HepG2 (cell line): ENCODE results near the gene DUSP16. TPM values are rescaled to one million over a fixed set of nuclear protein-coding genes. Genes with fewer than 3 reads are reported as not detected.
A peak's percentile ranks its signal among the peaks of the same experiment; 100 is the strongest.

Source experiments
- ATAC-seq: fragments of 200-7000 bp; cut with Tn5 transposase; 3 replicates; pipeline ENCODE4 v1.9.1; 2020; ENCODE audit warnings: mild to moderate bottlenecking, moderate library complexity
- Bru-seq: library from RNA; stranded (reverse); fragments of 400-500 nt; gene quantifications from one replicate; lab custom pipeline; 2021; lab: Mats Ljungman, UMichigan
- BruChase-seq, 2 experiments: library from RNA; stranded (reverse); fragments of 400-500 nt; gene quantifications; one replicate each; lab custom pipeline; 2021; lab: Mats Ljungman, UMichigan
- BruUV-seq: library from RNA; stranded (reverse); fragments of 400-500 nt; replicated peaks from 2 replicates; lab custom pipeline; 2021; lab: Mats Ljungman, UMichigan
- CTCF ChIA-PET: fragments of 300-600 bp; formaldehyde crosslinking; extraction: SDS; loops from one replicate; lab custom pipeline; 2021; ENCODE audit warnings: low total read pairs, inconsistent platforms, low intra/inter-chr PET ratio; lab: Yijun Ruan, JAX
- POLR2A ChIA-PET: fragments of 350-600 bp; sonication (Branson Sonifier 250); formaldehyde crosslinking; loops from one replicate; lab custom pipeline; 2020; ENCODE audit warnings: antibody characterized with exemption, inconsistent platforms; lab: Yijun Ruan, JAX
- DNase-seq: peaks from one replicate; pipeline ENCODE4 v3.0.0-alpha.2; 2015; ENCODE audit warnings: low spot score
- FAIRE-seq: peaks from 3 replicates; lab custom pipeline; 2011; peaks lifted over from hg19 to GRCh38; lab: Jason Lieb, UNC
- H2AFZ ChIP-seq: one replicate; pipeline ENCODE4 v1.6.1; 2011; ENCODE audit warnings: low read length, inconsistent platforms
- H3K27ac ChIP-seq: fragments of 300-600 bp; 3 replicates; pipeline ENCODE4 v1.8.0; 2011; ENCODE audit warnings: mixed run types, mild to moderate bottlenecking, mixed read lengths, low read length, inconsistent platforms; ENCODE audit not compliant: insufficient read depth; ENCODE audit errors: extremely low read length
- H3K27me3 ChIP-seq, 2 experiments: fragments of 200-600 bp in 1 of 2; 2 replicates in 1 of 2; 3 replicates in 1 of 2; pipeline versions ENCODE4 v1.6.0 to v1.8.0; 2011; ENCODE audit warnings: low read length in 2 of 2, mild to moderate bottlenecking in 2 of 2, moderate library complexity in 2 of 2, inconsistent platforms in 1 of 2; ENCODE audit not compliant: insufficient read depth in 2 of 2, control insufficient read depth in 1 of 2
- H3K36me3 ChIP-seq, 2 experiments: fragments of 200-600 bp in 1 of 2; replicated peaks in 1 of 2; 2 replicates in 1 of 2; 3 replicates in 1 of 2; pipeline versions ENCODE4 v1.5.1 to v1.8.0; 2011; ENCODE audit warnings: low read length in 2 of 2, inconsistent platforms in 1 of 2; ENCODE audit not compliant: insufficient read depth in 2 of 2, control insufficient read depth in 1 of 2
- H3K4me1 ChIP-seq: 2 replicates; pipeline ENCODE4 v1.5.1; 2012; ENCODE audit warnings: low read length, inconsistent platforms; ENCODE audit not compliant: insufficient read depth
- H3K4me2 ChIP-seq: 2 replicates; pipeline ENCODE4 v1.6.0; 2011; ENCODE audit warnings: low read depth, low read length, inconsistent platforms
- H3K4me3 ChIP-seq, 3 experiments: fragments of 200-600 bp in 1 of 3; sonication (generic), shearing (Covaris generic) in 1 of 3; replicated peaks in 1 of 3; 2 replicates each; pipeline ENCODE4 v1.5.1; 2011 to 2016; ENCODE audit warnings: low read length in 3 of 3, inconsistent platforms in 2 of 3, low read depth in 2 of 3, mild to moderate bottlenecking in 2 of 3, control low read depth in 1 of 3, mixed read lengths in 1 of 3; ENCODE audit not compliant: insufficient read depth in 1 of 3
- H3K79me2 ChIP-seq: one replicate; pipeline ENCODE4 v1.6.1; 2011; ENCODE audit warnings: low read length, inconsistent platforms; ENCODE audit not compliant: insufficient read depth
- H3K9ac ChIP-seq: 2 replicates; pipeline ENCODE4 v1.6.0; 2011; ENCODE audit warnings: mild to moderate bottlenecking, low read depth, low read length, inconsistent platforms; ENCODE audit not compliant: insufficient read depth
- H3K9me3 ChIP-seq: 2 replicates; pipeline ENCODE4 v1.5.1; 2012; ENCODE audit warnings: mild to moderate bottlenecking, low read length
- H4K20me1 ChIP-seq: 2 replicates; pipeline ENCODE4 v1.6.0; 2011; ENCODE audit warnings: inconsistent platforms, mild to moderate bottlenecking, low read length, moderate library complexity; ENCODE audit not compliant: insufficient read depth
- FOSL1 ChIP-seq: sonication (generic); formaldehyde crosslinking; IDR thresholded peaks from 2 replicates; pipeline ENCODE4 v1.9.0; 2021; ENCODE audit warnings: missing genetic modification reagents, borderline replicate concordance
- MED13 ChIP-seq: sonication (generic); formaldehyde crosslinking; IDR thresholded peaks from 2 replicates; pipeline ENCODE4 v1.5.0; 2020; ENCODE audit warnings: missing genetic modification reagents
- NFE2 ChIP-seq: sonication (generic); formaldehyde crosslinking; IDR thresholded peaks from 2 replicates; pipeline ENCODE4 v1.4.0; 2020; ENCODE audit warnings: missing genetic modification reagents
- NFIB ChIP-seq: sonication (generic); formaldehyde crosslinking; IDR thresholded peaks from 2 replicates; pipeline ENCODE4 v1.9.0; 2021; ENCODE audit warnings: missing genetic modification reagents, mild to moderate bottlenecking, borderline replicate concordance
- NR2F6 ChIP-seq, 2 experiments: IDR thresholded peaks; 2 replicates each; pipeline ENCODE4 v1.6.1; 2016; ENCODE audit warnings: antibody characterized with exemption in 1 of 2, mild to moderate bottlenecking in 1 of 2
- RFX5 ChIP-seq: IDR thresholded peaks from 2 replicates; pipeline ENCODE4 v1.6.1; 2011; ENCODE audit warnings: low read depth, low read length, improper control_type of control experiment
- STAT5B ChIP-seq: sonication (generic); formaldehyde crosslinking; IDR thresholded peaks from 2 replicates; pipeline ENCODE4 v1.4.0; 2020; ENCODE audit warnings: missing genetic modification reagents
- TAF1 ChIP-seq: sonication (generic); formaldehyde crosslinking; IDR thresholded peaks from 2 replicates; pipeline ENCODE4 v1.4.0; 2020; ENCODE audit warnings: missing genetic modification reagents
- U2AF1 ChIP-seq: fragments of 200-400 bp; formaldehyde crosslinking; optimal IDR thresholded peaks from 2 replicates; pipeline ENCODE3; 2017; ENCODE audit warnings: mild to moderate bottlenecking, low read depth, low read length
- ZNF615 ChIP-seq: sonication (generic); formaldehyde crosslinking; IDR thresholded peaks from 2 replicates; pipeline ENCODE4 v1.5.0; 2020; ENCODE audit warnings: mild to moderate bottlenecking, missing genetic modification reagents, borderline replicate concordance
- ZSCAN22 ChIP-seq: sonication (generic); formaldehyde crosslinking; IDR thresholded peaks from 2 replicates; pipeline ENCODE4 v1.4.0; 2020; ENCODE audit warnings: mild to moderate bottlenecking, missing genetic modification reagents
- WGBS: methylation state at CpG from one replicate; pipeline ENCODE4 v1.1.6; 2017; ENCODE audit warnings: low lambda C conversion rate; 5-methylcytosine and 5-hydroxymethylcytosine counted together
- in situ Hi-C: cut with HindIII; loops from 2 replicates; pipeline ENCODE4 v1.10.0; 2017; ENCODE audit warnings: low pct_unique_long_range_greater_than_20kb; ENCODE audit not compliant: extremely low pct_ligation_motif_present
- intact Hi-C: fragments of 100-400 bp; cut with micrococcal nuclease; formaldehyde crosslinking; loops from one replicate; pipeline ENCODE4 v1.10.0; 2022; ENCODE audit not compliant: unreplicated experiment
- long read RNA-seq, 2 experiments: library from RNA in 1 of 2; library from polyadenylated mRNA in 1 of 2; stranded (forward) in 1 of 2; unstranded in 1 of 2; transcript quantifications; one replicate each; pipeline ENCODE4 v2.0.0, GENCODE V29; 2019 to 2022
- polyA minus RNA-seq, 3 experiments: library from RNA; depleted of rRNA, polyadenylated mRNA; stranded (reverse); fragments of >200 nt; gene quantifications; 2 replicates each; pipeline ENCODE4 v1.2.3, GENCODE V29; 2011; ENCODE audit warnings: low replicate concordance in 1 of 3
- polyA plus RNA-seq, 8 experiments: library from polyadenylated mRNA; depleted of rRNA in 3 of 8; stranded (reverse) in 7 of 8; unstranded in 1 of 8; fragments of >200 nt; fragmentation: Illumina TruSeq in 4 of 8; extraction: Trizol in 4 of 8; gene quantifications; 2 replicates each; pipeline versions ENCODE4 v1.2.1 to v1.2.3, GENCODE V29; 2011 to 2016; ENCODE audit warnings: low read depth in 4 of 8, missing spikeins in 1 of 8, mixed read lengths in 1 of 8; ENCODE audit not compliant: insufficient read depth in 1 of 8
- total RNA-seq, 5 experiments: library from RNA; depleted of rRNA; stranded (reverse); fragments of >200 nt; fragmentation: Illumina TruSeq; extraction: Trizol; gene quantifications; 2 replicates each; pipeline ENCODE4 v1.2.3, GENCODE V29; 2016; ENCODE audit warnings: low read depth in 1 of 5
- TF ChIP-seq, protein P1 (sequence below): sonication (generic); formaldehyde crosslinking; conservative IDR thresholded peaks from 2 replicates; pipeline ENCODE4 v1.8.0; 2022; ENCODE audit warnings: missing genetic modification reagents
- TF ChIP-seq, protein P2 (sequence below): sonication (generic); formaldehyde crosslinking; IDR thresholded peaks from 2 replicates; pipeline ENCODE4 v1.4.0; 2020; ENCODE audit warnings: missing genetic modification reagents
- TF ChIP-seq, protein P3 (sequence below): sonication (generic); formaldehyde crosslinking; IDR thresholded peaks from 2 replicates; pipeline ENCODE4 v1.9.0; 2021; ENCODE audit warnings: missing genetic modification reagents, borderline replicate concordance

The DUSP16 gene
- total RNA-seq (2016; rRNA removed; fragmentation: Illumina TruSeq; extraction: Trizol) (46.6 and 69.1 TPM in 2 replicates), polyA plus RNA-seq (2011; rRNA removed) (33.8 and 45.7 TPM in 2 replicates), polyA minus RNA-seq (2011; rRNA and poly(A)+ RNA removed; ENCODE audit: low replicate concordance) (16.0 and 66.0 TPM in 2 replicates), Bru-seq, nascent RNA (percentile 95 among the genes with signal in this experiment), BruChase-seq, experiment 1, labeled RNA remaining after a 6-hour chase (percentile 79 among the genes with signal in this experiment), BruChase-seq, experiment 2, labeled RNA remaining after a 2-hour chase (percentile 91 among the genes with signal in this experiment)
- 75.4 and 77.4 TPM in 2 replicates for total RNA-seq (2016; cell fraction: cytosol; rRNA removed; fragmentation: Illumina TruSeq; extraction: Trizol; ENCODE audit: low read depth)
- total RNA-seq (2016; cell fraction: insoluble cytoplasmic fraction; rRNA removed; fragmentation: Illumina TruSeq; extraction: Trizol), result 45.6 and 69.2 TPM in 2 replicates
- total RNA-seq (2016; cell fraction: membrane; rRNA removed; fragmentation: Illumina TruSeq; extraction: Trizol), result 44.8 and 48.7 TPM in 2 replicates
- 37.1 and 40.3 TPM in 2 replicates for total RNA-seq (2016; cell fraction: nucleus; rRNA removed; fragmentation: Illumina TruSeq; extraction: Trizol)
- polyA plus RNA-seq (2011; cell fraction: cytosol; rRNA removed), result 38.7 and 54.1 TPM in 2 replicates
- polyA plus RNA-seq (2011; cell fraction: nucleus; rRNA removed), result 18.4 and 20.7 TPM in 2 replicates
- polyA plus RNA-seq (2012), result 38.8 and 40.2 TPM in 2 replicates
- polyA plus RNA-seq (2016; cell fraction: cytosol; fragmentation: Illumina TruSeq; extraction: Trizol; ENCODE audit: low read depth), result 2.3 and 2.6 TPM in 2 replicates
- 45.8 and 48.8 TPM in 2 replicates for polyA plus RNA-seq (2016; cell fraction: insoluble cytoplasmic fraction; fragmentation: Illumina TruSeq; extraction: Trizol; ENCODE audit: low read depth)
- polyA plus RNA-seq (2016; cell fraction: membrane; fragmentation: Illumina TruSeq; extraction: Trizol; ENCODE audit: low read depth), result 11.5 and 13.5 TPM in 2 replicates
- 29.0 and 30.6 TPM in 2 replicates for polyA plus RNA-seq (2016; cell fraction: nucleus; fragmentation: Illumina TruSeq; extraction: Trizol; ENCODE audit: insufficient read depth, low read depth)
- polyA minus RNA-seq (2011; cell fraction: cytosol; rRNA and poly(A)+ RNA removed), result 50.3 and 55.0 TPM in 2 replicates
- 53.4 and 59.3 TPM in 2 replicates for polyA minus RNA-seq (2011; cell fraction: nucleus; rRNA and poly(A)+ RNA removed)
- long read RNA-seq, experiment 1, partial matches to known transcripts, result 2 of 5 reads
- long read RNA-seq, experiment 1, other reads (novel, unspliced or antisense), result 3 of 5 reads
- long read RNA-seq, experiment 2, full-length matches to known transcripts, result 24 of 159 reads
- long read RNA-seq, experiment 2, partial matches to known transcripts, result 17 of 159 reads
- long read RNA-seq, experiment 2, other reads (novel, unspliced or antisense), result 118 of 159 reads

DNA sequence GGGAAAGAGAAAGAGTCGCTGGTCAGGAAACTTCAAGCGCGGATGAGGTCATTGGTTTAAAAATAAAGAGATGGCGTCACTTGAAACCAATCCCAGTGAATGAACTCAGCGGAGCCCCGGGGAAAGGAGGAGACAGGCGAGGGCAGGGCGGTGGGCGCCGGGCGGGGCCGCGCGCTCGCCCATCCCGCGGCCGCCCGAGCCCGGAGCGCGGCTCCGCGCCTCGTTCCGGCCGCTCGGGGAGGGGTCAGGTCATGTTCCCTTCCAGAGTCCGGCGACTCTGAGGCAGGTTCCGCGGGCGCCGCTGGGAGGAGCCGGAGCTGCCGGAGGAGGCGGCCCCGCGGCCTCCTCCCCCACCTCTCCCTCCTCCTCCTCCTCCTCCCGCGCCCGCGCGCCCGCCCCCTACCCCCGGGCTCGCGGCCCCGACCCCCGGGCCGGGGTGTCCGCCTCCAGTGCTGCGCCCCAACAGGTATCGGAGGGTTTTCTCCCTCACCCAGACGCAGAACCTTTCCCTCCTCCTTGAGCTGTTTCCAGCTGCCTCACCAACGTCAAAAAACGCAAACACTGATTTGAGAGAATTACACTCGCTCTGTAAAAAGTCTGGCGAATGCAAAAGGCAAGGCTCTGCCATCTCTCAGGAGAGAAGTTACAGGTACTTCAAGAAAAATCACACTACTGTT, at the start of gene DUSP16:
Gene DUSP16, minus strand, starts transcription at position 279 of the 677 bp plus-strand sequence. CDS start 41,765 bp downstream, outside the sequence.
- ChIA-PET POLR2A (interaction anchor here (0.6 to 2.6 kb wide), 15 partner anchors 11 to 1393 kb away, joined by 3 to 11 read pairs (median 3); partner anchors contain the start of gene CREBL2), CTCF (interaction anchor here (2.8 kb wide), 1 partner anchor 186 kb away, joined by 21 read pairs; no protein-coding TSS in a partner anchor)
- TF ChIP-seq NR2F6 (IDR thresholded peaks at IDR 0.05), result no peak; the same call in 1 of the 2 replicates
- TF ChIP-seq NR2F6 (CRISPR knock-in tag; IDR thresholded peaks at IDR 0.05), result peak; percentile 59; the same call in 1 of the 2 replicates
- no peak for TF ChIP-seq STAT5B (CRISPR knock-in tag)
- TF ChIP-seq, protein P1, sequence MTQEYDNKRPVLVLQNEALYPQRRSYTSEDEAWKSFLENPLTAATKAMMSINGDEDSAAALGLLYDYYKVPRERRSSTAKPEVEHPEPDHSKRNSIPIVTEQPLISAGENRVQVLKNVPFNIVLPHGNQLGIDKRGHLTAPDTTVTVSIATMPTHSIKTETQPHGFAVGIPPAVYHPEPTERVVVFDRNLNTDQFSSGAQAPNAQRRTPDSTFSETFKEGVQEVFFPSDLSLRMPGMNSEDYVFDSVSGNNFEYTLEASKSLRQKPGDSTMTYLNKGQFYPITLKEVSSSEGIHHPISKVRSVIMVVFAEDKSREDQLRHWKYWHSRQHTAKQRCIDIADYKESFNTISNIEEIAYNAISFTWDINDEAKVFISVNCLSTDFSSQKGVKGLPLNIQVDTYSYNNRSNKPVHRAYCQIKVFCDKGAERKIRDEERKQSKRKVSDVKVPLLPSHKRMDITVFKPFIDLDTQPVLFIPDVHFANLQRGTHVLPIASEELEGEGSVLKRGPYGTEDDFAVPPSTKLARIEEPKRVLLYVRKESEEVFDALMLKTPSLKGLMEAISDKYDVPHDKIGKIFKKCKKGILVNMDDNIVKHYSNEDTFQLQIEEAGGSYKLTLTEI (CRISPR knock-in tag), result no peak
- no peak for TF ChIP-seq NFE2 (CRISPR knock-in tag)
- no peak for TF ChIP-seq ZSCAN22
- no peak for TF ChIP-seq ZNF615 (CRISPR knock-in tag)
- TF ChIP-seq TAF1, result peak; percentile 49; the same call in 1 of the 2 replicates
- TF ChIP-seq NFIB (CRISPR knock-in tag), result no peak
- TF ChIP-seq, protein P2, sequence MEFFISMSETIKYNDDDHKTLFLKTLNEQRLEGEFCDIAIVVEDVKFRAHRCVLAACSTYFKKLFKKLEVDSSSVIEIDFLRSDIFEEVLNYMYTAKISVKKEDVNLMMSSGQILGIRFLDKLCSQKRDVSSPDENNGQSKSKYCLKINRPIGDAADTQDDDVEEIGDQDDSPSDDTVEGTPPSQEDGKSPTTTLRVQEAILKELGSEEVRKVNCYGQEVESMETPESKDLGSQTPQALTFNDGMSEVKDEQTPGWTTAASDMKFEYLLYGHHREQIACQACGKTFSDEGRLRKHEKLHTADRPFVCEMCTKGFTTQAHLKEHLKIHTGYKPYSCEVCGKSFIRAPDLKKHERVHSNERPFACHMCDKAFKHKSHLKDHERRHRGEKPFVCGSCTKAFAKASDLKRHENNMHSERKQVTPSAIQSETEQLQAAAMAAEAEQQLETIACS (CRISPR knock-in tag), result peak; percentile 81
- peak; percentile 21; the same call in 1 of the 2 replicates for TF ChIP-seq RFX5
- TF ChIP-seq U2AF1, result no peak
- no peak for TF ChIP-seq MED13 (CRISPR knock-in tag)
- TF ChIP-seq, protein P3, sequence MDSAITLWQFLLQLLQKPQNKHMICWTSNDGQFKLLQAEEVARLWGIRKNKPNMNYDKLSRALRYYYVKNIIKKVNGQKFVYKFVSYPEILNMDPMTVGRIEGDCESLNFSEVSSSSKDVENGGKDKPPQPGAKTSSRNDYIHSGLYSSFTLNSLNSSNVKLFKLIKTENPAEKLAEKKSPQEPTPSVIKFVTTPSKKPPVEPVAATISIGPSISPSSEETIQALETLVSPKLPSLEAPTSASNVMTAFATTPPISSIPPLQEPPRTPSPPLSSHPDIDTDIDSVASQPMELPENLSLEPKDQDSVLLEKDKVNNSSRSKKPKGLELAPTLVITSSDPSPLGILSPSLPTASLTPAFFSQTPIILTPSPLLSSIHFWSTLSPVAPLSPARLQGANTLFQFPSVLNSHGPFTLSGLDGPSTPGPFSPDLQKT (CRISPR knock-in tag), result no peak
- no peak for TF ChIP-seq FOSL1 (CRISPR knock-in tag)

More for the DNA sequence above, at the start of gene DUSP16:
- H3K27me3 ChIP-seq, result no peaks in the 10 kb centered on the region; a peak in 1 of 5 replicates
- no peak for FAIRE-seq
- H3K4me2 ChIP-seq, result peak within 1 kb of the TSS; percentile 85
- no peaks in the 10 kb centered on the region for H3K36me3 ChIP-seq
- under 1% methylated on average over 13 of the region's 59 CpGs for WGBS
- peaks cover 40% of the 10 kb centered on the region for H3K79me2 ChIP-seq
- H3K27ac ChIP-seq, result peak within 1 kb of the TSS; percentile 93
- H2AFZ ChIP-seq, result no peak within 1 kb of the TSS
- H3K4me3 ChIP-seq, result peak within 1 kb of the TSS; percentile 79 to 90 (median 87)
- peaks cover 4% of the 10 kb centered on the region; the same call in 1 of the 2 replicates for H3K9me3 ChIP-seq
- no TSS peak for BruUV-seq
- no peaks in the 10 kb centered on the region for H4K20me1 ChIP-seq
- peak; percentile 96 for DNase-seq
- H3K9ac ChIP-seq, result peak within 1 kb of the TSS; percentile 99
- intact Hi-C loops (loop anchor here (1.0 to 5.0 kb wide), 5 partner anchors 50 to 186 kb away; partner anchors contain the start of genes CDKN1B and CREBL2), in situ Hi-C loops (no loop called here)
- ATAC-seq, result peak; percentile 95
- peaks cover 29% of the 10 kb centered on the region for H3K4me1 ChIP-seq
